ENCODE results near the gene SLU7.

The SLU7 gene

GRCh38 chr5:160367261-160367660, 51.6 kb downstream of the SLU7 start:
- no peak for DNase-seq (ENCODE audit: low spot score)

DNA sequence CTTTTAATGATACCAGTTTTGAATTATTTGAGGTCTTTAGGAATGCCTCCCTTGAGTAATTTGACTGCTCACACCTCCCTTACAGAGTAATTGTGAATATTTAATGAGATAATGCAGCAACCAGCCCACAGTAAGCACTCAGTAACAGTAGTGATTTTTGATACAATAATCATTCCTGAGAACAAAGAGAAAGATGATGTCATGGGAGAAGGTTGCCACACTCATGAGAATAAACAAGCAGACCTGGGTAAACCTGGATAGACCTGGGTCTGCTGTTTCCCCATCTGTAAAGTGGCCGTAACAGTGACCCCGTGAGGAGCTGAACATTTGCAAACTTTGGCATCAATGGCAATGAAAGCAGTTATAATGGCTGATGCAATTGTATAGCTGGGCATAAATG, 52.7 kb downstream of the SLU7 start:
- DNase-seq (ENCODE audit: low spot score): no peak

DNA sequence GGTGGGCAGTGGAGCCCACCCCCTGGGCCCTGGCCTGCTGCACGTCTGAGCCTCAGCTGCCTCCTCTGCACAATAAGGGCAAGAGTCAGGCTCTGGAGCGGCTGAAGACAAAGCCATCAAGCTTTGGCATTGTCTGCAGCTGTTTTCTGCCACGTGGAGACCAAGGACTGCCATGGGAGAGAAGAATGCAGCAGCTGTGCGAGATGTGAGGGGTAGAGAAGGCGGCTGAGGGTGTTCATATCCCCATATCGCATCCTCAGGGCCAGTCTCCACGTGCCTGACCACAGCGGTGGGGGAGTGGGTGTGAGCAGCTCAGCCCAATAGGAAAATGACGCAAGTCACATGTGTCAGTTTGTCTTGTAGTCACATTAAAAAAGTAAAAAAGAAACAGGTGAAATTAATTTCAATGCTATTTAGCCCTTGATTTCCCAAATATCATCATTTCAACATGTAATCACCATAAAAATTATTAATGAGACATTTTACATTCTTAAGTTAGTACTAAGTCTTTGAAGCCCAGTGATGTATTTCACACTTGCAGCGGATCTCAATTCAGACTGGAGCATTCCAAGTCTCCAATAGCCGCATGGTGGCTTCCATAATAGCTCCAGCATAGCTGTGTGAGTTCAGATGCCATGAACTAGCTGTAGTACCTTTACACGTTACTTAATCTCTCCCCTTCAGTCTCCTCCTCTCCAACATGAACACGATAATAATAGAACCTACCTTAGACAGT, 55.1 kb downstream of the SLU7 start:
- no peak for DNase-seq (ENCODE audit: low spot score)

DNA sequence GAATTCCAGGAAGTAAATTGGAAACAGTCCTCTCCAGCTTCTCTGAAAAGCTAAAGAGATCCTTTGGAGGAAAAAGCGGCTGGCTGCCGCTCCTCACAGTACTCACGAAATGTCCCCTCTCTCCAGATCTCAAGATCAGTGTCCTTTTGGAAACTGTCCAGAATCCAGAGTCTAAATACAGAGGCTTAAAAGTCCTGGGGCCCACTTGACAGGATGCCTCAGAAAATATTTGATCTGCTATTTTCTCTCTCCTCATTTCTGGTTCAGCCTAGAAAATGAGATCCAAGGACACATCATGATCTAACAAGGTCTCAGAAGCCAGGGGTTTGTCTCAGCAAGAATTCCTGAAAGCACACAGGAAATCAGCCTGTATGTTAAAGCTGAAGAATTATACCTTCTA, 55.7 kb downstream of the SLU7 start:
- no peak for DNase-seq (ENCODE audit: low spot score)

DNA sequence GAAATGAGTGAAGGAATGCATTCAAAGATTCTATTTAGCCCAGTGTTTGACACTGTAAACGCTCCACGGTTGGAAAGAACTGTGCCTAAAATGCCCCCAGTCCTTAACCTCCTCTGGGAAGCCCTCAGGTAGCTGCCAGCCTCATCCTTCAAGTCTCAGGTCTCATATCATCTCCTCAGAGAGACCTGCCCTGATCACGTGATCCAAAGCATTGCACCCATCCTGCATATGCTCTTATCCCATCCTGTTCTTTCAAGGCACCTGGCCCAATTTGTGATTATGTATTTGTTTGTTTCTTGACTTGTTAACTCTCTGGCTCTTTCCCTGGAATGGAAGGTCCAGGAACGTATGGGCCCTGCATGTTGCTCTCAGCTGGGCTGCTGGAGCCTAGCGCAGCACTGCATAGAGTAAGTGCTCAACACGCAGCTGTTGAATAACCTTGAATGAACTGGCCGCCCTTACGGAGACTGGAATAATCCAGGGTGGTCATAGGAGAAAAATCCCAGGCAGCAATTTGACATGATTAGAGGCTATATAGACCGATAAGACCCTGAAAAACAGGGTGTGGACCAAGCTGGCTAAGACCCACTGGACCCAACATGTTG, 57.2 kb downstream of the SLU7 start:
- DNase-seq (ENCODE audit: low spot score): no peak

- DNase-seq (ENCODE audit: low spot score): no peak
These were observed 58.6 kb downstream of the SLU7 start for GRCh38 chr5:160360310-160360709.

GRCh38 chr5:160359816-160360215, 59.1 kb downstream of the SLU7 start:
- no peak for DNase-seq (ENCODE audit: low spot score)

- no peak for DNase-seq (ENCODE audit: low spot score)
These were observed 59.6 kb downstream of the SLU7 start for GRCh38 chr5:160359242-160359641.

DNA sequence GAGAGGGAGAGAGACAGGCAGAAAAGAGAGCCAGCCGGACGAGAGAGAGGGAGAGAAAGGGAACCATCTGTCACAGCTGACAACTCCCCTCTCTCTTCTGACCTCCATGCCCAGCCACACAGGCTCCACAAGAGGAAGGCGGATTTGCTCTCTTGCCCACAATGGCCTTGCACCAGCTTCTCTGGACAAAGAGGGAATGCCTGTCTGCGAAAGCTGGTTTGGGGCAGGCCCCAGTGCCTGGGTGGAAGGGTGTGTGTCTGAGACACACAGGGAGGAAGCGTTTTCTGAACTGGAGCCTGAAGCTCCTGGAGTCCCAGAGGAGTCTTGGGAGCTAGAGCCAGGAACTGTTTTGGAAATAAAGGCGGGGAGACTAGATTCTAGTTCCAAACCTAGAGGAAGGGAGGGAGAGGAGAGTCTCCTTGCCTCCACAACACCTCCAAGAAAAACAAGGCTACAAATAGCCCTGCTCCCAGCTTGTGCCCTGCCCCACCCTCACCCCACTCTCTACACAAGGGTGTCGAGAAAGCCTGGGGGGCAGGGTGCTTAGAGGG, 60.9 kb downstream of the SLU7 start:
- DNase-seq (ENCODE audit: low spot score): no peak

DNA sequence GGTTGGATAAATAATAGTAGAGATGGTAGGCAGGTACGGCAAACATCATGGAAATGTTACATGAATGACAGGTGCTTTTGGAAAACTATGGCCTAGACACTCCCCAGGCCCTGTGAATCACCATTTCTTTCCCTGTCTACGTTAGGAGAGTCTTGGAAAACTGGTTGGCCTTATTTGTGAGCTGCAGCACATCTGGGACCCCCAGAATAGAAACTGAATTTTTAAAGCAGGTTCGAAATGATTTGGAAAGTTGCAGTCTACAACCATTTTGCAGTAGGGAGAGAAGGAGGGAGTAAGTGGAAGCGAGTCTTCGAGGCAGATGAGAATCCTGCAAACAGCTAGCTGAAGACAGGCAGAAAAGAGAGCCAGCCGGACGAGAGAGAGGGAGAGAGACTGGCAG, 61.5 kb downstream of the SLU7 start:
- DNase-seq (ENCODE audit: low spot score): no peak

GRCh38 chr5:160356550-160357347, 62.1 kb downstream of the SLU7 start:
- DNase-seq (ENCODE audit: low spot score): no peak

DNA sequence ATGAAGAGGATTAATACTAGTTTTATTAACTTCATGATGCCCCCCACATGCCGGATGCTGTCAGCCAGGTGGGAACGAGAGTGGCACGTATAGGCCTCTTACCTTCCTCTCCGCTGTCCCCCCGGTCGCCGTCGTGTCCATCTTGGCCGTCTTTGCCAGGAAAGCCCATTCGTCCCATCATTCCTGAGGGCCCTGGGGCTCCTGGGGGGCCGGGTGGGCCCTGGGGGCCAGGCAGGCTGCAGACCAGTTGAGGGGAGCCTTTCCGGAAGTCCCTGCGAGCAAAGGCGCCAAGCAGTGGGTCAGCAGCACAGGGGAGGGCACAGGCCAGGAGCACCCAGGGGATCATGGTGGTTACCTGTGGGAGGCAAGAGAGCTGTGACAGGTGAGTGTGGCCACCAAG, 64.2 kb downstream of the SLU7 start:
- DNase-seq (ENCODE audit: low spot score): no peak

DNA sequence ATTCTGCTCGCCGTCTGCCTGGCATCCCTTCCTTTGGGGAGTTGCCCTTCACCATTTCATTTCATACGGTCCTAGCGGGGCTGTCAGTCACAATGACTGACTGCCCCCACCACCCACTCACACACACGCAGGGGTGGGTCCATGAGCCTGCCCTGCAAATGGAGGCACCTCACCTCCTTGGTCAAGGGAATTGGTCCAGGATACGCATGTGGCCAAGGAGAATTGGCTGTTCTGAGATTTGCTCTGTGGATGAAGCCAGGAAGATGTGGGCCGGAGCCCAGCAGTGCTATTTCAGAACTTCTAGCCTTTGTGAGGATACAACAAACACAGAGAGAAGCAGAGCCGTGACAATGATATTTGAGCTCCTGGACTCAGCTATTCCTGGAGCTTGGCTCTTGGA, 65.5 kb downstream of the SLU7 start:
- DNase-seq (ENCODE audit: low spot score): no peak

DNA sequence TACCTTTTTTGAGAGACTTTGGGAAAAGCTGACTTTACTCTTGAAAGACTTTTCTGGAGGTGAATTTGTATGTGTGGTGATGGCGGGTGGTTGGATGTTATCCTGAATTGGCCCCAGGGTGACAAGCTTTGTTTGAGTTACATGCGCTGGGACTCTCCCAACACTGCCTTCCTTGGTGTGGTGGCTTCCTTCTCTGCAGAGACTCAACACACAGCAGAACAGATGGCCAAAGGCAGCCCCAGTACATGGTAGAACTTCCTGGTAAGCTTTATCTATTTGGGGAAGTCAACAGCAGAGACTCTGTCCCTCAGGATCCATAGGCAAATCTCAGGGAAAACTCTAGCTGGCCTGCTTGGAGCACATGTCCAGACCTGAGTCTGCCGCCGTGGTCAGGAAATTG, 66.6 kb downstream of the SLU7 start:
- no peak for DNase-seq (ENCODE audit: low spot score)

All from COLO829 (cell line).